ENCODE data around the gene GNAQ.

DNA sequence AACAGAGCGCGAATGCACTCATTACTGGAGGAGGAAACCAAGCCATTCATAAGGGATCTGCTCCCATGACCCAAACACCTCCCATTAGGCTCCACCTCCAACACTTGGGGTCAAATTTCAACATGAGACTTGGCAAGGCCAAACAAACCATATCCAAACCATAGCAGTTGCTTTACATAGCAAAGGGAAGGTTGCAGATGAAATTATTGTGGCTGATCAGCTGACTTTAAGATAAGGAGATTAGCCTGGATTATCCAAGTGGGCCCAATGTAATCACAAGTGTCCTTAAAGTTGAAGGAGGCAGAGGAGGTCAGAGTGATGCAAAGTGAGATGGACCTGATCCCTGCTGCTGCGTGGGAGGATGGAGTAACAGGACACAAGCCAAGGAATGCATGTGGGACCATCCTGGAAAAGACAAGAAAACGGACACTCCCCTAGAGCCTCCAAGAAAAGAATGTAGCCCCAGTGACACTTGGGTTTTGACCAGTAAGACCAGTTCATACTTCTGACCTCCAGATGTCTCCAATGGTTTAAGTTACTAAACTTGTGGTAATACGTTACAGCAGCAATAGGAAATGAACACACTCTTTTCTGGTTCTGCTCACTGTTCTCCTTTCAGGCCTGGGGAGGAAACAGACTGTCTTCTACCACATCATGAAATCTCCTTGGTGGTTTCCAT lies 167.3 kb downstream of the GNAQ start:
- TF ChIP-seq, protein P1, sequence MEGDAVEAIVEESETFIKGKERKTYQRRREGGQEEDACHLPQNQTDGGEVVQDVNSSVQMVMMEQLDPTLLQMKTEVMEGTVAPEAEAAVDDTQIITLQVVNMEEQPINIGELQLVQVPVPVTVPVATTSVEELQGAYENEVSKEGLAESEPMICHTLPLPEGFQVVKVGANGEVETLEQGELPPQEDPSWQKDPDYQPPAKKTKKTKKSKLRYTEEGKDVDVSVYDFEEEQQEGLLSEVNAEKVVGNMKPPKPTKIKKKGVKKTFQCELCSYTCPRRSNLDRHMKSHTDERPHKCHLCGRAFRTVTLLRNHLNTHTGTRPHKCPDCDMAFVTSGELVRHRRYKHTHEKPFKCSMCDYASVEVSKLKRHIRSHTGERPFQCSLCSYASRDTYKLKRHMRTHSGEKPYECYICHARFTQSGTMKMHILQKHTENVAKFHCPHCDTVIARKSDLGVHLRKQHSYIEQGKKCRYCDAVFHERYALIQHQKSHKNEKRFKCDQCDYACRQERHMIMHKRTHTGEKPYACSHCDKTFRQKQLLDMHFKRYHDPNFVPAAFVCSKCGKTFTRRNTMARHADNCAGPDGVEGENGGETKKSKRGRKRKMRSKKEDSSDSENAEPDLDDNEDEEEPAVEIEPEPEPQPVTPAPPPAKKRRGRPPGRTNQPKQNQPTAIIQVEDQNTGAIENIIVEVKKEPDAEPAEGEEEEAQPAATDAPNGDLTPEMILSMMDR (IDR thresholded peaks at IDR 0.05), result no peak
- no peak for TF ChIP-seq POLR2A (IDR thresholded peaks at IDR 0.05)

Data from lower leg skin (tissue), 3 donors.